Ovary (tissue), 9 donors: ENCODE measurements around the gene VEPH1. TPM values are rescaled to one million over a fixed set of nuclear protein-coding genes. Genes with fewer than 3 reads are reported as not detected.

Experiments used
- DNase-seq, 5 donors: peaks; one replicate each; pipeline ENCODE4 v3.0.0-alpha.2; 2019 to 2020
- H3K27ac ChIP-seq, 2 donors: fragments of 200-600 bp; one replicate each; pipeline versions ENCODE4 v1.5.1 to v1.8.0; 2019 to 2022
- H3K27me3 ChIP-seq: fragments of 200-600 bp; one replicate; pipeline ENCODE4 v1.8.0; 2022
- H3K36me3 ChIP-seq: fragments of 200-600 bp; sonication (generic); one replicate; pipeline ENCODE4 v1.5.1; 2019
- H3K4me1 ChIP-seq: one replicate; pipeline ENCODE4 v1.8.1; 2013; ENCODE audit warnings: mild to moderate bottlenecking, moderate library complexity; ENCODE audit not compliant: insufficient read depth
- H3K4me3 ChIP-seq: fragments of 200-600 bp; sonication (generic); one replicate; pipeline ENCODE4 v1.5.1; 2017
- H3K9me3 ChIP-seq, 2 donors: fragments of 200-600 bp in 1 of 2; sonication (generic) in 1 of 2; one replicate each; pipeline versions ENCODE4 v1.5.1 to v1.8.1; 2013 to 2019; ENCODE audit warnings: mild to moderate bottlenecking in 1 of 2, moderate library complexity in 1 of 2
- EP300 ChIP-seq: sonication (generic); formaldehyde crosslinking; IDR thresholded peaks from one replicate; pipeline ENCODE4 v1.6.1; 2017; ENCODE audit warnings: antibody characterized with exemption
- POLR2A ChIP-seq: fragments of 450-650 bp; IDR thresholded peaks from one replicate; pipeline ENCODE4 v1.6.1; 2017; ENCODE audit warnings: antibody characterized with exemption, mild to moderate bottlenecking, moderate library complexity
- WGBS, 3 donors: extraction: QIAGEN DNeasy Blood & Tissue Kit in 1 of 3; methylation state at CpG; one replicate each; pipeline versions ENCODE4 v1.1.5 to v1.1.7; 2013 to 2017; 5-methylcytosine and 5-hydroxymethylcytosine counted together
- intact Hi-C, 4 donors: fragments of 100-400 bp; cut with DNase I; formaldehyde crosslinking; loops; one replicate each; pipeline versions ENCODE4 v1.11.0 to v1.15.1; 2022 to 2023
- polyA plus RNA-seq, 2 donors: library from polyadenylated mRNA; stranded (reverse); fragments of 200-250 nt in 1 of 2; fragments of 350-450 nt in 1 of 2; fragmentation: Illumina TruSeq in 1 of 2; extraction: RNeasy Lipid Tissue Mini Kit (QIAGEN cat#74804) in 1 of 2; gene quantifications; one replicate each; pipeline ENCODE4 v1.2.3, GENCODE V29; 2013 to 2014
- total RNA-seq, 7 donors: library from RNA; depleted of rRNA in 2 of 7; stranded (reverse); fragments of >200 nt in 2 of 7; fragmentation: NEBNext Ultra II Directional in 3 of 7; extraction: Animal tissue kit (Norgen Biotek cat#: 25700) in 3 of 7; gene quantifications; one replicate each; pipeline versions ENCODE4 v1.1.0 to v1.2.4, GENCODE V29; 2016 to 2023
- TF ChIP-seq, protein P1 (sequence below), 3 donors: fragments of 450-650 bp in 2 of 3; fragments of 200-600 bp in 1 of 3; IDR thresholded peaks; one replicate each; pipeline versions ENCODE4 v1.5.1 to v1.8.0; 2016 to 2022; ENCODE audit warnings: antibody characterized with exemption in 3 of 3, mild to moderate bottlenecking in 1 of 3
- donor health status: DM: no; HTN: no; CAD: no; lungs with moderate emphysema.
- donor health status: DM: no; HTN: no; CAD: no.
- donor health status: Bipolar disorder and iron deficiency.
- donor health status: DM: yes; HTN: yes; CAD: no.
- donor health status: DM: no; HTN: no; CAD: no.
- donor health status: DM: yes; HTN: yes; CAD: no.

VEPH1 gene
- total and polyA plus RNA-seq, 9 donors: 0.23 to 4.6 (median 1.3) TPM; not detected in 1

DNA sequence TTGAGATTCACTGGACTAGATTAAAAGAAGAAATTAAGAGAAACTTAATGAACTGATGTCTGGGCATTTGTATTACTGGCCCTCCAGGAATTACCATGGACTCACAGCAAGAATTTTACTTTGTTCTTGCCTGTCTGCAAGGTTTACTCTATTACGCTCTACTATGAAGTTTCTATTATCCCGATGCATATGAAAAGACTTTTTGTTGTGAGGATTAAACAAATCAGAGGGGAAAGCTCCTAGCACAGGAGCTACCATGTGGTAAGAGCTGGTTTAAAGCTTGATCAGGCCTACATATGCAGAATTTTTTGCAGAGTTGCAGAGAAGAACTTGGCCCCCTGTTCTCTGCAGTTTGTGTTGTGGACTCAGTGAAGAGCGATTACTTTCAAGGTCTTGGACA lies 128.3 kb downstream of the VEPH1 start:
- no peak overlapping the region for H3K27ac ChIP-seq
- intact Hi-C loops: no loop called here
- H3K36me3 ChIP-seq: no peaks in the 10 kb centered on the region
- TF ChIP-seq POLR2A (no peak), EP300 (no peak)
- TF ChIP-seq, protein P1, sequence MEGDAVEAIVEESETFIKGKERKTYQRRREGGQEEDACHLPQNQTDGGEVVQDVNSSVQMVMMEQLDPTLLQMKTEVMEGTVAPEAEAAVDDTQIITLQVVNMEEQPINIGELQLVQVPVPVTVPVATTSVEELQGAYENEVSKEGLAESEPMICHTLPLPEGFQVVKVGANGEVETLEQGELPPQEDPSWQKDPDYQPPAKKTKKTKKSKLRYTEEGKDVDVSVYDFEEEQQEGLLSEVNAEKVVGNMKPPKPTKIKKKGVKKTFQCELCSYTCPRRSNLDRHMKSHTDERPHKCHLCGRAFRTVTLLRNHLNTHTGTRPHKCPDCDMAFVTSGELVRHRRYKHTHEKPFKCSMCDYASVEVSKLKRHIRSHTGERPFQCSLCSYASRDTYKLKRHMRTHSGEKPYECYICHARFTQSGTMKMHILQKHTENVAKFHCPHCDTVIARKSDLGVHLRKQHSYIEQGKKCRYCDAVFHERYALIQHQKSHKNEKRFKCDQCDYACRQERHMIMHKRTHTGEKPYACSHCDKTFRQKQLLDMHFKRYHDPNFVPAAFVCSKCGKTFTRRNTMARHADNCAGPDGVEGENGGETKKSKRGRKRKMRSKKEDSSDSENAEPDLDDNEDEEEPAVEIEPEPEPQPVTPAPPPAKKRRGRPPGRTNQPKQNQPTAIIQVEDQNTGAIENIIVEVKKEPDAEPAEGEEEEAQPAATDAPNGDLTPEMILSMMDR (IDR thresholded peaks at IDR 0.05): no peak
- H3K27me3 ChIP-seq: no peaks in the 10 kb centered on the region
- H3K4me1 ChIP-seq: no peaks in the 10 kb centered on the region
- no peak overlapping the region for H3K4me3 ChIP-seq
- no peaks in the 10 kb centered on the region for H3K9me3 ChIP-seq
- no peak for DNase-seq
- 95 to 96% (median 95%) methylated on average over 3 of the region's 3 CpGs for WGBS, 3 donors

GRCh38 chr3:157373783-157374182 lies 129.4 kb downstream of the VEPH1 start:
- WGBS, 3 donors: 46 to 63% (median 52%) methylated on average over 6 of the region's 6 CpGs
- intact Hi-C loops: no loop called here

DNA sequence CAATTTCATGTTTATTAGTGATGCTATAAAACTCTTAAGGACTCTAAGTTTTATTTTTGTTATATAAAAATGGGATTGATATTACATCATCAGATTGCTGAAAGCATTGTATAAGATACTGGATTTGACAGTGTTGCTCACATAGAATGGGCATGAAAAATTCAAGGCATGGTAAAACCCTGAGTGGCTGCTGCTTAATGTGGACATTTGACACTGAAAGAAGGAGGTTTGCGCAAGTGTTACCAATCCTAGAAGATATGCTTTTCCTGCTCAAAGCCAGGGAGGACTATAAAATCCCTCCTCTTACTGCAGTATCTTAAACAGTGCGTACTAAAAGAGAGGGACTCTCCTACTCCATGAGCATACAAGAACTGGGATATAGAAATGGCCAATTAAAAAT lies 132.3 kb downstream of the VEPH1 start:
- Histone ChIP-seq H3K9me3 (no peaks in the 10 kb centered on the region), H3K27me3 (no peaks in the 10 kb centered on the region)
- 47 to 75% (median 63%) methylated on average over 2 of the region's 2 CpGs for WGBS, 3 donors

More at GRCh38 chr3:157373783-157374182, 129.4 kb downstream of the VEPH1 start:
- Histone ChIP-seq H3K27ac (no peak overlapping the region), H3K27me3 (no peaks in the 10 kb centered on the region), H3K9me3 (no peaks in the 10 kb centered on the region), H3K4me1 (no peaks in the 10 kb centered on the region), H3K4me3 (no peak overlapping the region), H3K36me3 (no peaks in the 10 kb centered on the region)
- DNase-seq: no peak
- TF ChIP-seq, protein P1 (IDR thresholded peaks at IDR 0.05): no peak
- no peak for TF ChIP-seq POLR2A
- no peak for TF ChIP-seq EP300

GRCh38 chr3:157369727-157370421 lies 133.3 kb downstream of the VEPH1 start:
- whole genome bisulfite sequencing, 3 donors: 27 to 53% (median 47%) methylated on average over 4 of the region's 4 CpGs
- DNase-seq: no peak
- Histone ChIP-seq H3K36me3 (no peaks in the 10 kb centered on the region), H3K4me3 (no peak overlapping the region), H3K27me3 (no peaks in the 10 kb centered on the region), H3K9me3 (no peaks in the 10 kb centered on the region), H3K27ac (no peak overlapping the region), H3K4me1 (no peaks in the 10 kb centered on the region)
- TF ChIP-seq POLR2A (no peak), EP300 (no peak)
- TF ChIP-seq, protein P1 (IDR thresholded peaks at IDR 0.05): no peak
- intact Hi-C loops: no loop called here

More for the DNA sequence above, 132.3 kb downstream of the VEPH1 start:
- intact Hi-C loops: no loop called here
- no peak overlapping the region for H3K4me3 ChIP-seq
- no peak overlapping the region for H3K27ac ChIP-seq
- no peaks in the 10 kb centered on the region for H3K4me1 ChIP-seq
- H3K36me3 ChIP-seq: no peaks in the 10 kb centered on the region
- no peak for DNase-seq
- TF ChIP-seq, protein P1 (IDR thresholded peaks at IDR 0.05): no peak
- TF ChIP-seq POLR2A (no peak), EP300 (no peak)
